Diencephalon (tissue), 1 donor: ENCODE results near the gene C3orf38. TPM values are rescaled to one million over a fixed set of nuclear protein-coding genes. Genes with fewer than 3 reads are reported as not detected.

Experiments used
- total RNA-seq: library from RNA; depleted of rRNA; stranded (reverse); fragments of >200 nt; gene quantifications from one replicate; pipeline ENCODE4 v1.2.3, GENCODE V29; 2014

C3orf38 gene
- 60.2 TPM for total RNA-seq

GRCh38 chr3:88149509-88150362 is at the start of gene C3orf38:
Gene C3orf38 (plus strand): TSS chr3:88149959. CDS start chr3:88150053, 94 bp downstream.

Other genes with a start within 250 kb of the C3orf38 start
- 142 TPM for gene CGGBP1, start 91.0 kb upstream of the C3orf38 start, total RNA-seq
- 30.4 TPM for gene ZNF654, start 90.7 kb upstream of the C3orf38 start, total RNA-seq